Stimulated activated CD4-positive, alpha-beta T cell treated with anti-CD3 and anti-CD28 coated beads, TNF-alpha, amount 100 ng/mL, for 1 hour (primary cell): ENCODE results near the gene HOXB3.
A peak's percentile ranks its signal among the peaks of the same experiment; 100 is the strongest.

Experiments
- DNase-seq, 3 donors: peaks; one replicate each; pipeline ENCODE4 v3.0.0-alpha.2; 2020; ENCODE audit warnings: low read depth in 3 of 3, low spot score in 1 of 3

HOXB3 gene

GRCh38 chr17:48613862-48614694 is 24.0 kb upstream of the HOXB3 start:
- no peak for DNase-seq

- DNase-seq: no peak
These were observed 23.0 kb upstream of the HOXB3 start for GRCh38 chr17:48612854-48613691.

DNA sequence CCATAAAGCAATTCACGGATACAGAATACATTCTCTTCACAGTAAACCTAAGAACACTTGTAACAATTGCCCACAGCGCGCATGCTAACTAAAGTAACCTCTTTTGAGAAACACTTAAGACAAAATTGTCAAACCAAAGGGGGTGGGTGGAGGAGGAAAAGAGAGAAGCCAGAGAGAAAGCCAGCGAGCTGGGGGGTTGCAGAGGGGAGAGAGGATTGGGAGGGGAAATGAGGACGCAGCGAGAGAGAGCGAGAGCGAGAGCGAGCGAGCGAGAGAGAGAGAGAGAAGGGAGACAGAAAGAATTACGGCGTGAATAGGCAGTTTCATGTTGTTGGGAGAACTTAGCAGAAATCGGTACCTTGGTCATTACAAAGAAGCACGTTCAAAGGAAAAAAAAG is 22.4 kb upstream of the HOXB3 start:
- DNase-seq: no peak

DNA sequence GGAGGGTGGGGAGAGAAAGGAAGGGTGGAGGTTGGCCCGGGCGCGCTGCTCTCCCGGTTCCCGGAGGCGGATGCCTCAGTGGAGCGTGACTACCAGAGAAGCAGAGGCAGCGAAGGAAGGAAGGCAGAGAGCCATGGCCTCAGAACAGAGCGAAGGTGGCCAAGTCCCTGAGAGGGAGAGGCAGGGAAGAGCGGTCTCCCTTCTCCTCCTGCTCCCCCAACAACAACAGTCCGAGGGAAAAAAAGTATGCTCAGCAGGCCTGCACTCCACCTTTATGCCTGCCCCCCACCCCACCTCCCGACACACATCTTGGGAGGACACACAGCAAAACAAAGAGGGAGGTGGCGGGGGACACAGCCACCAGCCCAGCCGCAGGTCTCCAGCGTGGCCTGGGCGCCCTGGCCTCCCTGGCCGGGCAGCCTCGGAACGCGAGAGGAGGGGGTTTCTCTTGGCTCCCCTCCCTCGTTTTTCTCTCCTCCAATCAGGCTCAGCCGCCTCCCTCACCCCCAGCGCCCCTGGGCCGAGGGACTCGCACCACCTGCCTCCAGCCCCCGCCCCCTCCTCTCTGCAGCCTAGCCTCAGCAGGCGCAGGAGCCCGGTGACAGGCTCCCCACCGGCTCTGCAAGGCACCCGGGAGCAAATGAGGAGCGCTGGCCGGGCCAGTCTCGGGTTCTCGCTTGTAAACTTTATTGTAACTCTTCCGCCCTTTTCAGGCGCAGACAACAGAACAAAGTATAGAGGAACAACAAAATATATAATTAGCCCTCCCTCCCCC is 21.8 kb upstream of the HOXB3 start:
- DNase-seq: no peak

DNA sequence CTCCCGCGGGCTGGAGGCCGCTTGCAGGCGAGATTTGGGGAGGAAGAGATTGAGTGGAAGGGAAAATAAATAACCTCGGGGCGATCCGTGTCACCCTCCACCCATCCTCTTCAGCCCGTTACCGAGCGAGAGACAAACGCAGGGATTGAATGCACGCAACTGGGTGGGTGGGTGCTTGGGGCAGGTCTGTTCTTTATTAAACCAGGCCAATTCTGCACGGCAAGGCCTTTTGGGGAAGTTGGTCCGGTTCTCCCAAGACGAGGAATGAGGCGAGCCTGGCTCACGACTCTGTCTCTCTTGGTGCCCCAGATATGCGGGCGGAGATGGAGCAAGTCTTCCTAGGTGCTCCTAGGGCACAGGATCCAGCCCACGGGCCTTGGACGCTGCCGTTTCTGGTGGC is 21.2 kb upstream of the HOXB3 start:
- no peak for DNase-seq

DNA sequence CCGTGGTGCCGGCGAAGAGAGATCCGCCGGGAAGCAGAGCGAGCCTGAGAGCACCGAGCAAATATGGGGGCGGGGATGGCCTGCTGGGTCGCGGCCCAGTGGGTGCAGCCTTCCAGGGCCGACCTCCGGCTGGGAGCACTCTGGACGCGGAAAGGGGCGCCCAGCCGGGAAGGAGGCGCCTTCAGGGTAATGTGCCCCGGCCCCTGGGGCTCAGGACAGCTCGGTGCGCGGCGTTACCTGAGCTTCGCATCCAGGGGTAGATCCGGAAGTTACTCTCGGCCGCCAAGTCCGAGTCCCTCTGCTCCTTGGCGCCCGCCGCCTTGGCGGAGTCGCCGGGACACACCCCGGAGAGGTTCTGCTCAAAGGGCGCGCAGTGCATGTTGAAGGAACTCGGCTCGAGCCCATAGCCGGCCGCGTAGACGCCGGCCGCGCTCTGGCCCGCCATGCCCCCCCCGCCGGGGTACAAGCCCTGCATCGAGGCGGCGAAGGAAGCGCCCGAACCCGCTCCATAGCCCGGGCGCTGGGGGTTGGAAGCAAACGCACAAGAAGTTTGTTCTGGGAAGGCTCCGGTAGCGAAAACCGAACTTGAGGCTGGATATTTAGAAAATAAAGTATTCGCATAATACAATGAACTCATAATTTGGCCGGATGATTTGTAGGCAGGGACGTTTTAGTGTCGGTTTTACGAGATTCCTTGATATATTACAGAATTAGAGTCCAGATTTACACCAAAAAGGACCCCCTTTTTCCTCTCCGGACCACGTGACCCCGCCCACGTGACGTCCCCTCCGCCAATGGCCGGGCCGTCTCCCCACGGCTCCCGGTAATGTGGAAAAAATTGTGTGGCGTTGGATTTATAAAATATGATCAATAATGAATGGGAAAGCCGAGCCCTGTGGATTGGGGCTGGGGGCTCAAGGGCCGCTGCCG is 20.5 kb upstream of the HOXB3 start, which contains the start of gene HOXB7:
Gene HOXB7, minus strand, starts transcription at position 736 of the 930 bp plus-strand sequence. Its CDS starts 99 bp downstream, at position 637.
- DNase-seq: peak in 1 of 3 donors; percentile 58

- no peak for DNase-seq
These were observed 19.8 kb upstream of the HOXB3 start for GRCh38 chr17:48609759-48610281.

DNA sequence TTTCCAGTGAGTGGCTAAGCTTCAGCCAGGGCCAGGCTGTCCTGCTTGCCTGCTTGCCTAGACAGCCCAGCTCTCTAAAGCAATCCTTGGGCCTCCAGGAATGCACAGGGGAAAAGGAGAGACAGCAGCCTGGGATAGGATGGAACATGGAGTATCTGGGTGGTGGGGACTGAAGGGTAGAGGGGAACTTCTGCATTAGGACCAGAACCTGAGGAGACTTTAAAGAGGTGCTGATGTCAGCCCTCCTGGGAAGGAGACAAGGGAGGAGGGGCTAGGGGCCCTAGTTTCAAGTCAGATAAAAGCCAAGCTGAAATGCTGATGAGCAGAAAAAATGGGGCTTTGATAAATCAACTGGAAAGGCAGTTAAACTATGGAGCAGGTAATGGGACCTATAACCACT is 19.0 kb upstream of the HOXB3 start:
- DNase-seq: no peak

DNA sequence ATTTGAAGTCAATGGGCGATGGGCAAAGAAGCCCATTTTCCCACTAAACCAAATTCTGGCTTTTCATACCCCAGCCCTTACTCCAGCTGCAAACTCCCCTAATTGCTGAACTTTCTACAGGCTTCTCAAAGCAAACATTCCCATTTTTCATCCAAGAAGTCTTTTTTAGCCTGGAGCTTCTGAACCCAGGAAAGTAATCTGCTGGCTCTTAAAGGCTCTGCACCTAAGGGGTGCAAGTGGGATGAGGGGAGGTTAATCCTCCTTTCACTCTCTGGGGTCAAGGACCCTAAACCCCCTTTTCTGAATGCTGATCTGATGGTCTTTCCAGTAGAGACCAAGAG is 18.4 kb upstream of the HOXB3 start:
- DNase-seq: no peak

DNA sequence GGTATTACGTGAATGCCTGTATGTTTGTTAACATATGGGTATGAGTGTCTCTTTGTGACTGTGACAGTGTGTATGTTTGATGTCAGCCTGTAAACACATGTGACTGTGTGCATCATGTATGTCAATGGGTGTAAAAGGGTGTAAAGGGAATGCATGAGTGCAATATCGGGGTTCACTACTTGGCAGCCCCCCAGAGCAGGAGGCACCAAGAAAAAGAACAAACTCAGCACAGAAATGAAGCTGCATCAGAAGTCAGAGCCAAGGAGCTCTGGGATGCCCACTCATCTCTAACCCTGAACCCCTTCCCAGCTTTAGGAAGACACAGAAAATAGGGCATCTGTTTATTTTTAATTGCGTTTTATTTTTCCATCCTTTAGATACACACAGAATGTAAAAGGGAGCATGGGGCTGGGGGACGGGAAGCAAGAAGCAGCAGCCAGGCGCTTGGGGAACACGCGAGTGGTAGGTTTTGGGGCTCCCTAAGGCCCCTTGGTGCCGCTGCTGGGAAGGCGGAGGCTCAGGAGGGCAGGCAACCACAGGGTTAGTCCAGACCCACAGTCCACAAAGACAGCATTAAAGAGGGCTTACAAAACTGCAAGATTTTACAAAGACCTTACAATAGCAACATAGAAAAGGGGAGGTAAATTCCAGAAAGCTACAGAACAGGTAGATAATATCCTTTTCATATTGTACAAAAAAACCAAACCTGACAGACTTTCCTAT is 17.0 kb upstream of the HOXB3 start:
- no peak for DNase-seq

DNA sequence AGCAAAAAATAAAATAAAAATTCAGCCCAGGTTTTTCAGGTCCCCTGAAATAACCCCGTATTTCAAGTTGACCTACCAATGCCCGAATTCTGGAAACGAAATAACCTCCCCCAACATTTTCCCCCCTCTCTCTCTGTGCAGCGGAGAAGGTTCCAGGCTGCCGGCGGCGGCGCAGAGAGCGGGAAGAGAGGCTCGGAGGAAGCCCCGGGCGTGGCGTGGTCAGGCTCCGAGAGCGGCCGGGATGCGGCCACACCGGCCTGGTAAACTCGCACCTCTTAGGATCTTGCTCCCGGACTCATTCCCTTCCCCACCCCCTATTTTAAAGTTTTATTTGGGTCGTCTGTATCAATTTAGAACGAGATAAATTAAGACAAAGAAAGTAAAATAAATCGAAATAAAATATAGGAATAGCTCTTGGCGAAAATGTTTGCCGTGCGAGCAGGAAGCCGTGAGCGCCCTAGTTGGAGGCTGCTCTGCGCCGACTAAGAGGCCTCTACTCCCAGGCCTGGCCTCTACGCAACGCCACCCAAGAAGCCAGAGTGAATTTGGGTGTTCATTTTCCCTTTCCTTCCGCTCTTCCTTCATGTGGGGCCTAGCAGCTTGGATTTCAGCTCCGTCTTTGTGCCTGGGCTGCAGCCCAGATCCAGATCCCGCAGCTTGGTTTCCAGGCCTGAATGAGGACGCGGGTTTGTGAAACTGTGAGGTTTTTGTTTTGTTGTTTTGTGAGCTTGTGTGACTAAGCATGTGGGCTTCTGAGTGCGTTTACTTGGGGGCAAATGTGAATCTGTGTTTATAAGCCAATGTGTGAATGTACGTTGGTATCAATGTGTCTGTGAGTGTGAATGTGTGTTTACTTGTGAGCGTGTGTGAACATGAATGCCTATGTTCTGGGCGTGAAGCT is 16.2 kb upstream of the HOXB3 start:
- DNase-seq: no peak

GRCh38 chr17:48605409-48605919 is 15.4 kb upstream of the HOXB3 start:
- DNase-seq: no peak

DNA sequence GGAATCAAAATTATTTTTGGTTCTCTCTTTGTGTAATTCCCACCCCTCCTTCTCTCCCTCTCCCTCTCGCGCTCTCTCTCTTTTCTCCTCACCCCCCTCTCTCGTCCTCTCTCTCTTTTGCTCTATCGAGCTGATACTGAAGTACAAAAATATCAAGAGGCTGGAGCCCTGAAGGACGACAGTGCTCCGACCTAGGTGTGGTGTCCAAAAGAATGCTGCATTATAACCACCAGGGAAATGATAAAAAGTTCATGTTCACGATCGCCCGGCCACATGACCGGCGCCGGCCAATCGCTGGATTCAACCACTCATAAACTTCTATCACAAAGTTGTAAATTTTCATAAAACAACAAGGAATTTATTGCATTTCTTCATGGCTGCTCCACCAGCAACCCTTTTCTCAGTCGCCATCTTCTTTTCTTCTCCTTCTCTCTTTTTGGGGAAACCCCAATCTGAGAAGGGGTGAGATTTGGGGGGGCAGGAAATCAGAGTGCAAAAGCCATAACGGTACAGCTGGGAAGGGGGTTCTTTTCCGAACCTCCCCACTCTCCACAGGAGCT is 14.8 kb upstream of the HOXB3 start, which contains the start of gene HOXB6:
Gene HOXB6, minus strand, starts transcription at position 217 of the 560 bp plus-strand sequence. CDS start 6,836 bp downstream, outside the sequence.
- no peak for DNase-seq

GRCh38 chr17:48603959-48604769 is 14.1 kb upstream of the HOXB3 start:
- no peak for DNase-seq

GRCh38 chr17:48601539-48602425 is 11.7 kb upstream of the HOXB3 start:
- no peak for DNase-seq

DNA sequence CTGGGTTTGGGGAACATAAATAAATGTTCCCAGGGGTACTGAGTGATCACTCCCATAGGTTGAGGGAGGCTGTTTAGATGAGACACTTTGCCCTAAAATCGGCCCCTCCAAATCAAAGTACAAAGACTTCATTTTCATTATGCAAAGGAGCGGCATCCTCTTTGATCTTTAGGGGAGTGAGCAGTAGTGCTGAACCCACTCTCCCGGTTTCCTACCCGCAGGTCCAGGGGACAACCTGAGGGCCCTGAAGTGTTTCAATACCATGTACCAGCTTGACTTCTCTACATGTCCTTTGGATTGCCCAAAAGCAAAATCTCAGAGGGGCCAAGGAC is 11.1 kb upstream of the HOXB3 start:
- no peak for DNase-seq
